ENCODE results near the gene SPRYD3. TPM values are rescaled to one million over a fixed set of nuclear protein-coding genes. Genes with fewer than 3 reads are reported as not detected.

The SPRYD3 gene
- total and polyA plus RNA-seq, 5 donors: 29.4 to 59.6 (median 43.2) TPM

GRCh38 chr12:53053218-53054111 is 25.7 kb downstream of the SPRYD3 start:
- ATAC-seq (peak; percentile 1 to 10), DNase-seq (peak; percentile 65 to 84 (median 83))
- intact Hi-C loops (cut with DNase I): no loop called here
- WGBS: 37% methylated on average over 16 of the region's 16 CpGs
- H3K9me3 ChIP-seq (ENCODE audit: control insufficient read depth, low read length): no peaks in the 10 kb centered on the region
- peaks cover 8% of the 10 kb centered on the region for H3K4me1 ChIP-seq (ENCODE audit: control insufficient read depth, insufficient read depth, low read length)
- peak overlapping the region; percentile 93 for H3K27ac ChIP-seq (ENCODE audit: low read length)
- H3K4me3 ChIP-seq (ENCODE audit: low read length): peak overlapping the region; percentile 7
- H3K27me3 ChIP-seq (ENCODE audit: control insufficient read depth, insufficient read depth): no peaks in the 10 kb centered on the region

DNA sequence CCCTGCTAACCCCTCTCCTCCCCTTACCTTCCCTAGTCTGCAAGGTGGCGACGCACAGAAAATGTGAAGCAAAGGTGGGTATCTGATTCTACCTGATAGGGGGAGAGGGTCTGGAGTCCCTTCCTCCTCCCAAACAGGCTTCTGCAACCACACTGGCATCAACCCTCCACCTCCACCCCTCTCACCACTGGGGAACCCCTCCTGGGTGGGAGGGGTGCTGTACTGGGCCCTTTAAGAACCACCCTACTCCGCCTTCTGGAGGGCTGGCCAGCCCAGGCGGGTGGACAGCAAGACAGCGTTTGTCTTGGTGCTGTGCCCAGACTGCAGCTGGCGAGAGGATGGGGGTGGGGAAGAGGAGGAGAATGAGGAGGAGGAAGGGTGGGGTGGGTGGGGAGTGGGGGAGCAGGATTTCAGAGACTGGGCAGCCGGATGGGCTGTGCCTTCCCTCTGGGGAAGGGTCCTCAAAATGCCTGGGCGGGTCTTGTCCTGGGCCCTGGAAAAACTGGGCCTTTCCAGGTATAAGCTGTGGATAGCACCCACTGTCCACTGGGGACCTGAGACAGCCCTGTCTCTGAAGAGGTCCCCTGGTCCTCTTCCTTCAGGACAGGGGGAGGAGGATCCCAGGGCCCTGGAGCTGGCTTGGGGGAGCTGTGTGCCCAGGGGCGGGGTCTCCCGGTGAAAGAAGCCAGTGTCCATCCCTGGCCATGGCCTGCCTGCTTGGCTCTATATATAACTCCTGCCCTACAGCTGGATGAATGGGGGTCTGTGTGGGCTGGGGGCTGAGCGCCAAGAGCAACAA is 26.6 kb downstream of the SPRYD3 start:
- WGBS: 31% methylated on average over 11 of the region's 11 CpGs
- ATAC-seq (peak; percentile 42 to 48), DNase-seq (peak; percentile 95 to 98 (median 98))
- Histone ChIP-seq H3K9me3 (ENCODE audit: control insufficient read depth, low read length) (no peaks in the 10 kb centered on the region), H3K4me1 (ENCODE audit: control insufficient read depth, insufficient read depth, low read length) (peaks cover 8% of the 10 kb centered on the region), H3K27ac (ENCODE audit: low read length) (peak overlapping the region; percentile 96), H3K4me3 (ENCODE audit: low read length) (peak overlapping the region; percentile 72), H3K27me3 (ENCODE audit: control insufficient read depth, insufficient read depth) (no peaks in the 10 kb centered on the region)
- intact Hi-C loops (cut with DNase I): no loop called here

GRCh38 chr12:53051881-53052412 is 27.2 kb downstream of the SPRYD3 start:
- WGBS: 32% methylated on average over 7 of the region's 7 CpGs
- Histone ChIP-seq H3K27ac (ENCODE audit: low read length) (peak overlapping the region; percentile 96), H3K4me3 (ENCODE audit: low read length) (peak overlapping the region; percentile 72), H3K4me1 (ENCODE audit: control insufficient read depth, insufficient read depth, low read length) (peaks cover 8% of the 10 kb centered on the region), H3K9me3 (ENCODE audit: control insufficient read depth, low read length) (no peaks in the 10 kb centered on the region), H3K27me3 (ENCODE audit: control insufficient read depth, insufficient read depth) (no peaks in the 10 kb centered on the region)
- DNase-seq (peak in 2 of 3 donors; percentile 59 to 62), ATAC-seq (no peak)
- intact Hi-C loops (cut with DNase I): no loop called here

- peaks cover 8% of the 10 kb centered on the region for H3K4me1 ChIP-seq (ENCODE audit: control insufficient read depth, insufficient read depth, low read length)
- 18% methylated on average over 11 of the region's 11 CpGs for WGBS
- H3K9me3 ChIP-seq (ENCODE audit: control insufficient read depth, low read length): no peaks in the 10 kb centered on the region
- ATAC-seq (peak in 1 of 2 donors; percentile 2), DNase-seq (peak; percentile 84 to 91 (median 89))
- H3K27ac ChIP-seq (ENCODE audit: low read length): peak overlapping the region; percentile 96
- intact Hi-C loops (cut with DNase I): no loop called here
- H3K27me3 ChIP-seq (ENCODE audit: control insufficient read depth, insufficient read depth): no peaks in the 10 kb centered on the region
- H3K4me3 ChIP-seq (ENCODE audit: low read length): peak overlapping the region; percentile 72
These were observed 27.9 kb downstream of the SPRYD3 start for GRCh38 chr12:53051058-53051880.

DNA sequence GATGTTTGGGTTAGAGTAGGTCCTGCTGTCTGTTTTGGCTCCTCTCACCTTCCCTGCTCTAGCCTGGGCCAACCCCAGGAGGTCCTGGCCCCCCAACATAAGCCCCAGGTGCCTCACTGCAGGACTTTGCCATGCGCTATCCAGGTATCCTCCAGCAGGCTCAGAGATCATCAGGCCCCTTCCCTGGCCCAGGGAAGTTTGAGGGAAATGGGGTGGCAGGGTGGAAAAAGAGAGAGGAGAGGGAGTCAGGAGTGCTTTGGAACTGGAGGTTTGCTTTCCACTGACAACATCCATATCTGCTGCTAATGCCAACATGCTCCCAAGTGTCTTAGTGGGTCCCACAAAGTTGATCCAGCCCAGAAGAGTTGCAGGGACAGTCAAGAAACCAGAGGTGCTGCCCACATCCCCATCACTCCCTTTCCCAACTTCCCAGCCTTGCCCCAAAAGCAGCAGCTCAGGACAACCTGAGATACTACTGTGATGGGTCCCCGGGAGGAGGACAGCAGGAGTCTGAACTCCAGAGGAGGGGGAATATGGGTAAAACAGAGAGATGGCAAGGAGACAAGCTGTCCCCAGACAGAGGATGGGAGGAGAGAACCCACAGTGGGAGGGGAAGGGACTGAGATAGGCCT is 28.6 kb downstream of the SPRYD3 start:
- DNase-seq: peak in 1 of 3 donors; percentile 43
- Histone ChIP-seq H3K4me1 (ENCODE audit: control insufficient read depth, insufficient read depth, low read length) (peaks cover 11% of the 10 kb centered on the region), H3K9me3 (ENCODE audit: control insufficient read depth, low read length) (no peaks in the 10 kb centered on the region), H3K27ac (ENCODE audit: low read length) (peak overlapping the region; percentile 96), H3K4me3 (ENCODE audit: low read length) (peak overlapping the region; percentile 72), H3K27me3 (ENCODE audit: control insufficient read depth, insufficient read depth) (no peaks in the 10 kb centered on the region)
- no peak for ATAC-seq
- WGBS: 49% methylated on average over 2 of the region's 2 CpGs
- intact Hi-C loops (cut with DNase I): no loop called here

GRCh38 chr12:53049571-53050318 is 29.4 kb downstream of the SPRYD3 start, which contains the start of gene TNS2:
Gene TNS2 (plus strand): TSS chr12:53050065. CDS start chr12:53050186, 121 bp downstream.
- intact Hi-C loops (cut with DNase I): no loop called here

GRCh38 chr12:53048780-53049401 is 30.3 kb downstream of the SPRYD3 start:
- ATAC-seq: peak; percentile 5 to 17
- intact Hi-C loops (cut with DNase I): no loop called here
- peaks cover 19% of the 10 kb centered on the region for H3K4me1 ChIP-seq (ENCODE audit: control insufficient read depth, insufficient read depth, low read length)

More at GRCh38 chr12:53049571-53050318, 29.4 kb downstream of the SPRYD3 start, which contains the start of gene TNS2:
- Histone ChIP-seq H3K9me3 (ENCODE audit: control insufficient read depth, low read length) (no peaks in the 10 kb centered on the region), H3K4me1 (ENCODE audit: control insufficient read depth, insufficient read depth, low read length) (peaks cover 13% of the 10 kb centered on the region), H3K27ac (ENCODE audit: low read length) (peak within 1 kb of the TSS; percentile 96), H3K4me3 (ENCODE audit: low read length) (peak within 1 kb of the TSS; percentile 72), H3K27me3 (ENCODE audit: control insufficient read depth, insufficient read depth) (no peaks in the 10 kb centered on the region)
- DNase-seq (peak; percentile 89 to 95 (median 93)), ATAC-seq (peak; percentile 15 to 35)
- 8% methylated on average over 20 of the region's 20 CpGs for WGBS

DNA sequence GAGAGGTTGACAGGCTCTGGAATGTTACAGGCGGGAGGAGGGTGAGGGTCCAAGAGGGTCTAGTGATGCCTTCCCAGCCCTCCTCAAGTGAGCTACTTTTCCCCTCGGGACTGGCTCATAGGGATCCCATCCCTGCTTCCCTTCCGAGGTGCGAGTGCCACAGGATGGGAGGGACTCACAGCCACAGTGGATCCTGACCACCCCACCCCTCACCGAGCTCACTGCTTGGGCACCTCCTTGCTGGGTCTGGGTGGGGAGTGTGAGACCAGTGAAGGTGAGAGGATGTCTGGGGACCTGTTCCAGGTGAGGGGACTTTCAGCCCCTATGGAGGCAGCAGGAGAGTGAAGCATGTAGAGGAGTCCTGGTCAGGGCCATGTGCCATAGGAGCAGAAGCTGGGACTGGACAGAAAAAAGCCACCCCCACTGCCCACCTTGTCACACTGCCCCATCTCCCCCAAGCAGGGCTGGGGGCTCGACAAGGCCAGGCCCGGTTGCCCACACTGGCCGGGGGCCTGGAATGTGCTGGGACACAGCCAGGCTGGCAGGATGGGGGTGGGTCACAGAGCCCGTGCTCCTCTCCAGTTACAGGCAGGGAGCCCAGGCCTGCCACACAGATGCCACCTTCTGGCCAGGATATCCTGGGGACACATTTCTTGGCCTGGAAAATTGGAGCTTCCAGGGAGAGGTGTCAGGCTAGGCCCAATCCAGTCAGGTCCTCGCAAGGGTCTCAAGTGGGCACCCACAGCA is 31.0 kb downstream of the SPRYD3 start:
- no peaks in the 10 kb centered on the region for H3K9me3 ChIP-seq (ENCODE audit: control insufficient read depth, low read length)
- intact Hi-C loops (cut with DNase I): no loop called here
- H3K27me3 ChIP-seq (ENCODE audit: control insufficient read depth, insufficient read depth): no peaks in the 10 kb centered on the region
- H3K27ac ChIP-seq (ENCODE audit: low read length): peak overlapping the region; percentile 96
- peak; percentile 75 to 93 (median 88) for DNase-seq
- 8% methylated on average over 10 of the region's 10 CpGs for WGBS
- peak; percentile 0 to 2 for ATAC-seq
- H3K4me3 ChIP-seq (ENCODE audit: low read length): peak overlapping the region; percentile 72
- H3K4me1 ChIP-seq (ENCODE audit: control insufficient read depth, insufficient read depth, low read length): peaks cover 16% of the 10 kb centered on the region

More at GRCh38 chr12:53048780-53049401, 30.3 kb downstream of the SPRYD3 start:
- H3K27me3 ChIP-seq (ENCODE audit: control insufficient read depth, insufficient read depth): no peaks in the 10 kb centered on the region
- peak overlapping the region; percentile 72 for H3K4me3 ChIP-seq (ENCODE audit: low read length)
- peak overlapping the region; percentile 96 for H3K27ac ChIP-seq (ENCODE audit: low read length)
- DNase-seq: peak; percentile 87 to 93 (median 93)
- WGBS: 10% methylated on average over 6 of the region's 6 CpGs
- no peaks in the 10 kb centered on the region for H3K9me3 ChIP-seq (ENCODE audit: control insufficient read depth, low read length)
